Common myeloid progenitor, CD34-positive (primary cell): Measurements from ENCODE around the gene CSMD2.
"Not testable (repeated sequence)": the region's sequence is repeated elsewhere in the genome, so short reads cannot be mapped to it uniquely, and the experiment has no call there.

Source experiments
- CTCF ChIA-PET: fragments of 350-600 bp; sonication (Branson Sonifier 250); formaldehyde crosslinking; loops from one replicate; lab custom pipeline; 2021; ENCODE audit warnings: antibody characterized with exemption; lab: Charles Lee
- POLR2A ChIA-PET: fragments of 350-600 bp; sonication (Branson Sonifier 250); formaldehyde crosslinking; loops from one replicate; lab custom pipeline; 2021; ENCODE audit warnings: antibody characterized with exemption; lab: Charles Lee
- DNase-seq, 3 donors: peaks; one replicate each; pipeline versions ENCODE4 v3.0.0 to v3.0.0-alpha.2; 2013
- H3K27ac ChIP-seq, 2 experiments: 1 replicate in 1 of 2; 2 replicates in 1 of 2; pipeline ENCODE4 v1.7.0; 2013; ENCODE audit warnings: inconsistent platforms in 2 of 2, low read length in 2 of 2, mild to moderate bottlenecking in 2 of 2, low read depth in 1 of 2, moderate library complexity in 1 of 2; ENCODE audit not compliant: severe bottlenecking in 2 of 2, insufficient read depth in 1 of 2, poor library complexity in 1 of 2
- H3K27me3 ChIP-seq, 5 experiments: replicated peaks in 2 of 5; 1 replicate in 3 of 5; 2 replicates in 2 of 5; pipeline versions ENCODE4 v1.6.1 to v1.7.0; 2013; ENCODE audit warnings: low read length in 4 of 5, mild to moderate bottlenecking in 2 of 5, moderate library complexity in 2 of 5, inconsistent platforms in 1 of 5; ENCODE audit not compliant: insufficient read depth in 5 of 5, control insufficient read depth in 4 of 5
- H3K36me3 ChIP-seq, 4 experiments: 1 replicate in 2 of 4; 2 replicates in 2 of 4; pipeline versions ENCODE4 v1.6.1 to v1.7.0; 2013; ENCODE audit warnings: low read length in 3 of 4, control low read depth in 1 of 4, mild to moderate bottlenecking in 1 of 4; ENCODE audit not compliant: control insufficient read depth in 4 of 4, insufficient read depth in 4 of 4
- H3K4me1 ChIP-seq, 4 experiments: 1 replicate in 3 of 4; 2 replicates in 1 of 4; pipeline versions ENCODE4 v1.6.1 to v1.7.1; 2013; ENCODE audit warnings: low read length in 3 of 4, mild to moderate bottlenecking in 3 of 4, control low read depth in 1 of 4, inconsistent platforms in 1 of 4, moderate library complexity in 1 of 4; ENCODE audit not compliant: control insufficient read depth in 4 of 4, insufficient read depth in 4 of 4; ENCODE audit errors: control extremely low read depth in 1 of 4
- H3K4me3 ChIP-seq, 7 experiments: 1 replicate in 4 of 7; 2 replicates in 3 of 7; pipeline versions ENCODE4 v1.5.1 to v1.7.0; 2013; ENCODE audit warnings: mild to moderate bottlenecking in 7 of 7, low read length in 6 of 7, moderate library complexity in 6 of 7, inconsistent platforms in 2 of 7, low read depth in 2 of 7, control low read depth in 1 of 7; ENCODE audit not compliant: insufficient read depth in 4 of 7, control insufficient read depth in 1 of 7; ENCODE audit errors: extremely low read depth in 1 of 7
- H3K9me3 ChIP-seq, 5 experiments: 1 replicate in 4 of 5; 2 replicates in 1 of 5; pipeline versions ENCODE4 v1.6.1 to v1.7.1; 2013; ENCODE audit warnings: low read length in 4 of 5, mild to moderate bottlenecking in 2 of 5, inconsistent platforms in 1 of 5, low read depth in 1 of 5, moderate library complexity in 1 of 5; ENCODE audit not compliant: control insufficient read depth in 4 of 5, insufficient read depth in 2 of 5; ENCODE audit errors: control extremely low read depth in 1 of 5
- WGBS: methylation state at CpG from one replicate; pipeline ENCODE4 v1.1.5; 2013; ENCODE audit not compliant: insufficient coverage; 5-methylcytosine and 5-hydroxymethylcytosine counted together

The CSMD2 gene

DNA sequence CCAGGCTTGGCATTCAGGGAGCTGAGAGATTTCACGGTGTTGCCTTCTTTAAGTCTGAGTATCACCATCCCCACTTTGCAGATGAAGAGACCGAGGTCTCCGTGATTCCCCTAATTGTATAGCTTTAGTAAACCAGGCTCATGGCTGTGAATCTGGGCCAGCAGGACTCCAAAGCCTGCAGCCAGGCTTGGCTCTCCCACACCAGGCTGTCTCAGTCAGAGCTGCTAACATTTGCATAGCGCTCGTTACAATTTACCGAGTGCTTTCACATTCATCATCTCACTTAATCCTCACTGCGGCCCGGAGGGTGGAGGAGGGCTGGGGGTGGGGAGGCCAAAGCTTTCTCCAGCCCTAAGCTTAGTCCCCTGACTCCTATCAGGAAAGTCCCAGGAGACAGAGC is 23.4 kb upstream of the CSMD2 start:
- ChIA-PET CTCF (interaction anchor here (1.2 kb wide), 1 partner anchor 9 kb away, joined by 3 read pairs; no protein-coding TSS in a partner anchor), POLR2A (no interaction called here)
- peaks cover 0 to 49% (median 7%) of the 10 kb centered on the region in 5 experiments for H3K27me3 ChIP-seq
- peaks cover 0 to 6% (median 0%) of the 10 kb centered on the region in 5 experiments for H3K9me3 ChIP-seq
- no peaks in the 10 kb centered on the region for H3K4me1 ChIP-seq
- no peak overlapping the region for H3K27ac ChIP-seq
- no peak overlapping the region for H3K4me3 ChIP-seq
- no peaks in the 10 kb centered on the region for H3K36me3 ChIP-seq
- WGBS = 22% methylated on average over 4 of the region's 8 CpGs
- DNase-seq = no peak

DNA sequence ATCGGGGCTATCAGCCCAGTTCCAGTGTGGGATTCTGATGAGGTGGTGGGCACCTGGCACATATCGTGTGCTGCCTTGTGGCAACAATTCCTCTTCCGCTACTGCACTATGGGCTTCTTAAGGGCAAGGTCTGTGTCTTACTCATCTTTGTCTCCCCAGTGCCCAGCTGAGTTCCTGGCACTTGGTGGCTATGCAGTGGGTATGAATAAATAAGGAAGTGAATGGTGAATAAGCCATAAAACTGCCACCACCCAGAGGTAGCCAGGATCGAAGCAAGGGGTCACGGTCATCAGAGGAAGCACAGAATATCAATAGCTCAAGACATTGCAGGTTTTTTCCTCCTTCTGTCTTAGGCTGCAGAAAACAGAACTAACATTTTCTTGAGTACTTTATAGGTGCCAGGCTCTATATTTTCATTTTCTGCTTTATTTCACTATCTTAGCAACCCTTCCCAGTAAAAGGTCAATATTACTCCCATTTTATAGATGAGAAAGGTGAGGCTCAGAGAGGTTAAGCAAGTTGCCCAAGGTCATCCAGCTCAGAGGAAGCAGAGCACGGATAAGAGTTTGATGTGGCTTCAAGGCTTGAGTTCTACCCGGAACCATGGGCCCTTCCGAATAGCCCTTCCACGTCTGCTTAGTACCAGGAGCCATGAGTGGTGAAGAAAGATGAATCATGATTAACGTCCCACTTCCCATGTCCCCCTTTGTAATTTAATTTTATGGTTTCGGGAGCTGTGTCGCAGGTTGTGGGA is 21.9 kb upstream of the CSMD2 start:
- WGBS = 82% methylated on average over 11 of the region's 12 CpGs
- H3K27ac ChIP-seq = no peak overlapping the region
- CTCF ChIA-PET = no interaction called here
- H3K36me3 ChIP-seq = no peaks in the 10 kb centered on the region
- peaks cover 0 to 6% (median 0%) of the 10 kb centered on the region in 5 experiments for H3K9me3 ChIP-seq
- POLR2A ChIA-PET = no interaction called here
- H3K27me3 ChIP-seq = peaks cover 0 to 49% (median 10%) of the 10 kb centered on the region in 5 experiments
- DNase-seq = no peak
- no peaks in the 10 kb centered on the region for H3K4me1 ChIP-seq
- H3K4me3 ChIP-seq = no peak overlapping the region

DNA sequence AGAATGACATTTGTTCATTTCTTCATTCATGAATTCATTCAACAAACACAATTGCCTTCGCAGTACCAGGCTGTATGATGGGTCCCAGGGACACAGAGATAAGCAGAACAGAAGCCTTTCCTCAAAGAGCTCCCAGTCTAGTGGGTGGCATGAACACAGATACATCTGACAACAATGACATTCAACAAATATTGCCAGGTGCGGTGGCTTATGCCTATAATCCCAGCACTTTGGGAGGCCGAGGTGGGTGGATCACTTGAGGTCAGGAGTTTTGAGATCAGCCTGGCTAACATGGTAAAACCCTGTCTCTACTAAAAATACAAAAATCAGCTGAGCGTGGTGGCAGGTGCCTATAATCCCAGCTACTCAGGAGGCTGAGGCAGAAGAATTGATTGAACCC is 18.4 kb upstream of the CSMD2 start:
- POLR2A ChIA-PET, H3K4me3 ChIP-seq, H3K27ac ChIP-seq, CTCF ChIA-PET, DNase-seq, H3K9me3 ChIP-seq, H3K36me3 ChIP-seq, H3K4me1 ChIP-seq: not testable (repeated sequence)
- H3K27me3 ChIP-seq = peaks cover 6 to 60% (median 8%) of the 10 kb centered on the region in 5 experiments
- 90% methylated on average over 2 of the region's 4 CpGs for WGBS

DNA sequence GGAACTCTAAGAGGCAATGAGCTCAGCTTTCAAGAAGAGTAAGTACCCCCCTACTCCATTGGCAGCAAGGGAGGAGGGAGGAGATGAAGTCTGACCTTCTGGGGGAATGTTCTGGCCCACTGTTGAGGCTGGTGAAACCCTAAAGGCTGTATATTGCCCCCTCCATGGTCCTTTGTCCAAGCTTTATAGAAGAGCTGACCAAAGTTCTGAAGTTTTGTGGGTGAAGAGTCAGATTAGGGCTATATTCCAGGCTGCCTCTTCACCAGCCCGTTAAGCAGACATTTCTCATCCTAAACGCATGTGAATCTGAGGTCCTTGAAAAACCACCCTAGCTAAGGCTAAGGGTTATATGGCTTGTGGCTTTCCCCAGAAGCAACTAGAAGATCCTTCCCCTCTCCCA is 13.0 kb upstream of the CSMD2 start:
- no CpG with 5 or more reads among the region's 2 CpGs for WGBS
- peaks cover 0 to 2% (median 0%) of the 10 kb centered on the region in 5 experiments for H3K9me3 ChIP-seq
- H3K4me1 ChIP-seq = peaks cover 0 to 2% (median 0%) of the 10 kb centered on the region in 4 experiments
- peaks cover 12 to 80% (median 27%) of the 10 kb centered on the region in 5 experiments for H3K27me3 ChIP-seq
- ChIA-PET POLR2A (no interaction called here), CTCF (no interaction called here)
- H3K4me3 ChIP-seq = no peak overlapping the region
- DNase-seq = no peak
- H3K36me3 ChIP-seq = no peaks in the 10 kb centered on the region
- H3K27ac ChIP-seq = no peak overlapping the region

DNA sequence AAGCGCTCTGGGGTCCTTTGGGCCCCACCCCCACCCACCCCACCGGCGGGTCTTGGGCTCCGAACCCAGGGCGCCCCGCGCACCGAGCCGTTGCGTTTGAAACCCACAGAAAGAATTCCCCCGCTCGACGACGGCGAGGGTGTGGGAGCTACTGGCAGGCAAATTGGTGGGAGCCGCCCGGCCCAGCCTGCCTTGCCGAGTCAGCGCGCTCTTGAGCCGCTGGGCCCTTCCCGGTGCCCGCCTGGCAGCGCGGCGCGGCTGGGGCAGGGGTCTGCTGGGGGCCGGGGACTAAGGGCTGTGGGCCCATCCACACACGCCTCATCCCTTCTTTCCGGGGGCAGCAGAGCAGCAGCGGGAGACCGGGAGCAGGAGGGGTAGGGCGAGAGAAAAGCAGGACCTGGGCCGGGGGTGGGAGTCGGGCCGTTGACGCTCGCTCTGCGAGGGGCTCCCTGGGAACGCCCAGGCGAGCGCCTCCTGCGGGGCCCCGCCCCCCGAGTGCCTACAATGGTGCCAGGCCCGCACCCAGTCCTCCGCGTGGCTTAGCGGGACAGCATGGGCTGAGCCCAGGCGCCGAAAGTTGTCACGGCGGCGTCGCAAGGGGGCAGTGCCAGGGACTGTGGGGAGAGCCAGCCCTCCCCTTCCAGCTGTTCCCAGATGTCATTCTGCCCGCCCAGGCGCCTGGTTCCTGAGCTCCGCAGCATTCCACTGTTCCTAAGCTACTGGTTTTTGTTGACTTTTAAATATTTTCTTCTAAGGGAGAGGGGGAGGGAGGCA is 12.0 kb upstream of the CSMD2 start, which contains the start of gene C1orf94:
TSS of gene C1orf94 (plus strand) at position 78 of the 774 bp plus-strand sequence. CDS start 883 bp downstream, outside the sequence.
- peaks cover 10 to 90% (median 27%) of the 10 kb centered on the region in 5 experiments for H3K27me3 ChIP-seq
- 5% methylated on average over 39 of the region's 58 CpGs for WGBS
- H3K27ac ChIP-seq = no peak within 1 kb of the TSS
- H3K4me1 ChIP-seq = peaks cover 0 to 2% (median 0%) of the 10 kb centered on the region in 4 experiments
- POLR2A ChIA-PET = no interaction called here
- CTCF ChIA-PET = no interaction called here
- H3K4me3 ChIP-seq = peak within 1 kb of the TSS in 1 of 7 experiments; percentile 2
- no peak for DNase-seq
- peaks cover 0 to 2% (median 0%) of the 10 kb centered on the region in 5 experiments for H3K9me3 ChIP-seq
- H3K36me3 ChIP-seq = no peaks in the 10 kb centered on the region

DNA sequence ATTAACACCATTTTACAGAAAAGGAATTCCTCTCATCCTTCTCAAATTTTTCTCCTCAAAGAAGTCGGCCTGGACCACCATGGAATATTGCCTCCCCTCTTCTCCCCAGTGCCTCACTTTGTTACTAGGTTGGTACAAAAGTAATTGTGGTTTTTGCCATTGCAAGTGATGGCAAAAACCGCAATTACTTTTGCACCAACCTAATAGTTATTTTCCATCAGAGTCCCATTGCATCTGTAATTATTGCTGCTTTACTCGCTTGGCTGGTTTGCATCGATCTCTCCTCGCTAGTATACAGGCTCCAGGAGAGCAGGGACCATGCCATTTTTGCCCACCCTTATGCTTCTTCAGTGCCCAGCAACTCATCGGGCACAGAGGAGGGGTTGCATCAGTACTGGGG is 10.7 kb upstream of the CSMD2 start:
- H3K36me3 ChIP-seq = no peaks in the 10 kb centered on the region
- H3K9me3 ChIP-seq = peaks cover 0 to 2% (median 0%) of the 10 kb centered on the region in 5 experiments
- ChIA-PET CTCF (no interaction called here), POLR2A (no interaction called here)
- no peak overlapping the region for H3K27ac ChIP-seq
- H3K4me1 ChIP-seq = peaks cover 0 to 2% (median 0%) of the 10 kb centered on the region in 4 experiments
- peaks cover 14 to 93% (median 31%) of the 10 kb centered on the region in 5 experiments for H3K27me3 ChIP-seq
- 95% methylated on average over 5 of the region's 6 CpGs for WGBS
- DNase-seq = no peak
- H3K4me3 ChIP-seq = no peak overlapping the region
